Measurements from ENCODE around the gene OR13C5. TPM values are rescaled to one million over a fixed set of nuclear protein-coding genes. Genes with fewer than 3 reads are reported as not detected.

The OR13C5 gene, protein sequence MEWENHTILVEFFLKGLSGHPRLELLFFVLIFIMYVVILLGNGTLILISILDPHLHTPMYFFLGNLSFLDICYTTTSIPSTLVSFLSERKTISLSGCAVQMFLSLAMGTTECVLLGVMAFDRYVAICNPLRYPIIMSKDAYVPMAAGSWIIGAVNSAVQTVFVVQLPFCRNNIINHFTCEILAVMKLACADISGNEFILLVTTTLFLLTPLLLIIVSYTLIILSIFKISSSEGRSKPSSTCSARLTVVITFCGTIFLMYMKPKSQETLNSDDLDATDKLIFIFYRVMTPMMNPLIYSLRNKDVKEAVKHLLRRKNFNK
- not detected in 2 replicates for total RNA-seq

DNA sequence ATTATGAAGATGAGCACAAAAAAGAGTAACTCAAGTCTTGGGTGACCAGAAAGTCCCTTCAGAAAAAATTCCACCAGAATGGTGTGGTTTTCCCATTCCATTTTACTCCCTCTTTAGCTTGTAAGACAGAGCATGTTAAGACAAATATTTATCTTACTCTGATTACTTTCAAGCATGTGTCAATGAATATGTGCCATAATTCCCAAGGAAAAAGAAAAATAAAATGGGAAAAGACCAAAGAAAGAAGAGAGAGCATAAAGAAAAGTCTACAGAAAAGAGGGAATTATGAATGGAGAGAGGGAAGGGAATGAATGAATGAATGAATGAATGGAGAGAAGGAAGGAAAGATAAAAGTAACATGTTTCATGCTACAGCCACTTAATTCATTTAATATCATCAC lies at the start of gene OR13C5:
Gene OR13C5 (minus strand): TSS at position 101 of the 400 bp plus-strand sequence. CDS start 0 bp downstream, at position 101.

DNA sequence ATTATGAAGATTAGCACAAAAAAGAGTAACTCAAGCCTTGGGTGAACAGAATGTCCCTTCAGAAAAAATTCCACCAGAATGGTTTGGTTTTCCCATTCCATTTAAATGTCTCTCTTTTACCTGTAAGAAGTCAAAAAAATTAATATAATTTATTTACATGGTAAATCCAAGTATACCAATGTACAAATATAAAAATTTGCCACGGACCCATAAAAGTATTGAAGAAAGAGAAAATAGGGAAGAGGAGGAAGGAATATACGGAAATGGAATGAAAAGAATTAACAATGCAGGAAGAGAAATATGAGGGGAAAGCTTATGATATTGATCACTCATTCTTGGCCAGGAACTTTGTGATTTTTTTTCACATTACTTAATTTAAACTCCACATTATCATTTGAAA lies 18.9 kb upstream of the OR13C5 start, which contains the start of gene OR13C9:
Gene OR13C9 (minus strand): TSS at position 101 of the 400 bp plus-strand sequence. CDS start 0 bp downstream, at position 101.

DNA sequence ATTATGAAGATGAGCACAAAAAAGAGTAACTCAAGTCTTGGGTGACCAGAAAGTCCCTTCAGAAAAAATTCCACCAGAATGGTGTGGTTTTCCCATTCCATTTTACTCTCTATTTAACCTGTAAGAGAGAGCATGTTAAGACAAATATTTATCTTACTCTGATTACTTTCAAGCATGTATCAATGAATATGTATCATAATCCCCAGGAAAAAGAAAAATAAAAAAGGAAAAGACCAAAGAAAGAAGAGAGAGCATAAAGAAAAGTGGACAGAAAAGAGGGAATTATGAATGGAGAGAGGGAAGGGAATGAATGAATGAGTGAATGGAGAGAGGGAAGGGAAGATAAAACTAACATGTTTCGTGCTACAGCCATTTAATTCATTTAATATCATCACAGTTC lies 6.3 kb upstream of the OR13C5 start, which contains the start of gene OR13C2:
Gene OR13C2 (minus strand): TSS at position 101 of the 400 bp plus-strand sequence. CDS start 0 bp downstream, at position 101.

DNA sequence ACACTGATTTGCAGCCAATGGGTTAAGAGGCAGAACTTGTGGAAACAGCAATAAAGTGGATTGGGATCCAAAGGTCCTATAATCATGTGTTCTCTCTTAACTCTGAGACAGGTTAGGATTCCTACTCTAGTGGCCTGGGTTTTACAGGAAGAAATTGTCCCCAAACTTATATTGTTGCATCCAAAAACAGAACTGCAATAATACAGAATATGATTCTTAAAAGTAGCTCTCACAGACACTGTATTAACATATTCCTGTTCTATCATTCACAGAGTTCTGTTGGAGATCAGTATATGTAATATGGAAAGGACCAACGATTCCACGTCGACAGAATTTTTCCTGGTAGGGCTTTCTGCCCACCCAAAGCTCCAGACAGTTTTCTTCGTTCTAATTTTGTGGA lies 30.3 kb downstream of the OR13C5 start, which contains the start of gene OR13C8:
Gene OR13C8 (plus strand): TSS at position 301 of the 400 bp plus-strand sequence. CDS start 0 bp downstream, at position 301.

Other genes with a start within 250 kb of the OR13C5 start
- not detected in 2 replicates for gene OR13F1, start 95.2 kb downstream of the OR13C5 start, total RNA-seq
- gene OR13C4, start 72.2 kb downstream of the OR13C5 start, total RNA-seq = not detected in 2 replicates
- not detected in 2 replicates for gene OR13C3, start 62.6 kb downstream of the OR13C5 start, total RNA-seq
- not detected in 2 replicates for gene OR13C8, start 30.2 kb downstream of the OR13C5 start, total RNA-seq
- 0.28 TPM in 1 of 2 replicates, not detected in the other for gene OR13C2, start 6.2 kb upstream of the OR13C5 start, total RNA-seq
- not detected in 2 replicates for gene OR13C9, start 18.8 kb upstream of the OR13C5 start, total RNA-seq
- gene OR13D1, start 95.1 kb upstream of the OR13C5 start, total RNA-seq = not detected in 2 replicates
- gene NIPSNAP3A, start 148.3 kb upstream of the OR13C5 start, total RNA-seq = 58.9 and 61.2 TPM in 2 replicates
- gene NIPSNAP3B, start 164.7 kb upstream of the OR13C5 start, total RNA-seq = 0.38 and 0.85 TPM in 2 replicates

Measured in regular cardiac myocyte (primary cell).